ENCODE data around the gene TCERG1L.

The TCERG1L gene

DNA sequence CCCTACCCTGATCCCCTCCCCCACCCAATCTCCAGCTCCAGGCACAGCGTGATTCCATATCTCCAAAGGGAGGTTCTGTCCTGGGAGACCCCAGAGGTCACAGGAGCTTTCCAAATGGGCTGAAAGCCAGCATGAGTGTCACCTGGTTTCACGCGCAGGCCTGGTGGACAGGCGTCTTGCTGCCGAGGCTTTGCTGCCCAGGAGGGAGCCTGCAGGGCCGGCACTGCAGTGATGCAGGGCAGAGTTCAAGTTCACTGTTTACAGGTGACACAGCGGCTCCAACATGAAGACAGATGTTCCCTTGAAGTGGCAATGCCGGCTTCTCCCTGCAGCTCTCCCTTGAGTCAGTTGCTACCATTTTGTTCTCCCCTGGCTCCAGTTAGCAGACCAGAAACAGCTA is 104.3 kb downstream of the TCERG1L start:
- DNase-seq (ENCODE audit: low read depth) = no peak

DNA sequence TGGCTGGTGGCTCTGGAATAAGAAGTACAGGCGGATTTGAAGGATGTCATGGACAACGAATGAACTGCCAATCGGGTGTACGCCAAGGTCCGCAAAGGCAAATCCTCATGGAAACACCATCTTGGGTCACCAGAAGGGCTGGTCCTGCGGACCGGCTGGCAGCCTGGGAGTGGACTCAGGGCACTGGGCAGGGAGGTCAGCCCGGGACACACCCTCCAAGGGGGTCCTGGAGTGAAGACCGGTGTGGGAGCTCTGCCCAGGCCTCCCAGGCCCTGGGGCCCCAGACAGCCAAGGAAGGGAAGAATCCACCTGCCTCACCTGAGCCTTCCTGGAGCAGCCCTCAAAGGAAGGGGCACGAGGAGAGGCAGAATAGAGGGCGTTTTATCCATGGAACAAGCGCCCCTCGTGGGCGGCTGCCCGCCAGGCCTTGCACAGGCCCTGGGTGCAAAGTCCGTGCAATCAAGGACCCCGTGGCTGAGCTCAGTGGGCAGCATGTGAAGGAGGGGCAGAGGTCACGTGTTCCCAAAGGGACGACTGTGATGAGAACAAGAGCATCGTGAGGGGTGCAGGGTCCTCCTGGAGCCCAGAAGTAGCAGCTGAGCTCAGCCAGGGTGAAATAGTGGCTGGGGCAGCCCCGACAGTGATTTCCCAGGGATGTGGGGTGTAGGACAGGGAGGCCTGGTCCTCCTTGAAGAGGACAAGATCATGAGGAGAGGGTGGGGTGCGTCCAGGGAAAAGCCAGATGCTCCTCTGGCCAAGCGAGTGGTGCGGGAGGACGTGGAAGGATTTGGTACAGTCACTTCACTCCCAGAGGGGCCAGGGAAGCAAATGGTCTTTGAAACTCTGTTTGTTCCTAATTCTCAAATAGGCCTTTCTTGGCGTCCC is 105.2 kb downstream of the TCERG1L start:
- DNase-seq (ENCODE audit: low read depth) = no peak

DNA sequence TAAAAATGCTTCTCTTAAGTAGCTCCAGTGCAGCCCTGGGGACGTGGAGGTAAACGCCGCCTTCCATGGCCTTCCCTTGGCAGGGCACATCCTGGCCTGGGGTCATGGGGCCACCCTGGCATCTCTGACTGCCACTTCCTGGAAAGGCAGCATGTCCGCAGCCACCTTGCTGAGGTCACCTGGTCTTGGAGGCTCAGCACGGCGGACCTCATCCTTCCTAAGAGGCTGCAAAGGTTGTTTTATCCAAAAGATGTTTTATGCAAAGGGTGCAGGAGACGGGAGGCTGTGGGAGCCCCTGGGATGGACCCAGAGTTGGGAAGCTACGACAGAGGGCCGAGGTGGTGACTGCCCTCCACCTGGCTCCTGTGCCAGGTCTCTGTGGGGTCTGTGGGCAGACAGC is 106.0 kb downstream of the TCERG1L start:
- no peak for DNase-seq (ENCODE audit: low read depth)

DNA sequence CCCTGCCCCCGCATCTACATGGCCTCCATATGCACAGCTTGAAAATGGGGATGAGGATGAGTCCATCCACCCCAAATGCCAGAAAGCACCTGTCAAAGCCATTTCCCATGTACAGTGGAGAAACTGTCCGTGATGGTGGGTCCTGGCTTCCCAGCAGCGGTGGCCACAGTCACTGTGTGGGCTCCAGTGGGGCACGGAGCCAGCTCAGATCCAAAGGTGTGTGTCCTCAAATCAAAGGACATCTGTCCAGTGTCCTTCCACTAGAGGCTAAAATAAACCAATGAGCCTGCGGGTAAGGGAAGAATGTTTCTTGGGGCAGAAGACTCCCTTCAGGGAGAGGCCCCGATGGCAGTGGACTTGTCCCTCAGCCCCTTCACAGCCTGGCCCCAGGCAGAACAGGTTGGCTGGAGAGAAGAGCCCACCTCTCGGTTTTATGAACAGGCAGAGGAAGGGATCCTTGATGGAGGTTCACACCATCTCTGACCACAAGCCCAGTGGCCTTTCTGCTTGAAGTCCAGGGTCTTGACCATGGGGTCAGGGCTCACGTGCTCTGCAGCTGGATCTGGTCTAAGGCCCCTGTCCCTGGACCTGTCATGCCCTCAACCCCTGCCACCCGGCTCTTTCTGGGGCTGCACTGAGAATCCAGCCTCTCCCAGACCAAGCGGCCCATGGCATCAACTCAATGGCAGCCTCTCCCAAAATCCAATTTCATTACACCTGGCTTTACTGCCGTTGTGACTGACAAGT is 106.9 kb downstream of the TCERG1L start:
- no peak for DNase-seq (ENCODE audit: low read depth)

DNA sequence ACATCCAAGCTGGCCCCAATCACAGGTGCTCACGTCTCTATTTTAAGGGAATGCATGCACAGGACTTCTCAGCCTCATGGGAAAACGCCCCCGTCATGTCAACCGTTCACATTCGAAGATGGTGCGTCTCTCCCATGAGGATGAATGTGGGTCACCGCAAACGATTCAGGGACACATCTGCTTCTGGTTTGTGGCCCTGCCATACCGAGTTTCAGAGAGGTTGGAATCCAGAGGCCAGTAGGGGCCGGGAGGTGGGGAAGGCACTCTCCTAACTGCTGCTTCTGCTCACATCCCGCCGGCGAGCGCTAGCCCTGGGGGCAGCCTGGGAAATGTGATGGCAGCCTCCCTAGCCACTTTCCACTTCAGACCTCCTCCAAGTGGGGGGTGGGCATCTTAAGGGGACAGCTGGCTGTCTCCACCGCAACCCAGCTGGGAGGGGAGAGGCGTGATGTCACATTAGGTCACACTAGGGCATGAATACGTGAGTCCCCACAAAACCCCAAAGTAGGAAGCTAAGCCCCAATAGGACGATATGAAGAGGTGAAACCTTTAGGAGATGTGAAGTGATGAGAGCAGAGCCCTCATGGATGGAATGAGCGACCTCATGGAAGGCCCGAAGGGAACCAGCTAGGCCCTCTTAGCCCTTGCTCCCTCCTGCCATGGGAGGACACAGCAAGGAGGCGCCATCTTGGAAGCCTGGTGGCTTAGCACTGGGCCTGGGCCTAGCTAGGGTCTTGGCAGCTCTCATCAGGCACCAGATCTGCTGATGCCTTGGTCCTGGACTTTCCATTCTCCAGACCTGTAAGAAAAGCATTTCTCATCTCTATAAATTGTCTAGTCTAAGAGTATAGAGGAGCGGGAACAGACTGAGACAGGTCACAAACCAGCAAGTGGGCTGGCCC is 107.8 kb downstream of the TCERG1L start:
- DNase-seq (ENCODE audit: low read depth) = no peak

DNA sequence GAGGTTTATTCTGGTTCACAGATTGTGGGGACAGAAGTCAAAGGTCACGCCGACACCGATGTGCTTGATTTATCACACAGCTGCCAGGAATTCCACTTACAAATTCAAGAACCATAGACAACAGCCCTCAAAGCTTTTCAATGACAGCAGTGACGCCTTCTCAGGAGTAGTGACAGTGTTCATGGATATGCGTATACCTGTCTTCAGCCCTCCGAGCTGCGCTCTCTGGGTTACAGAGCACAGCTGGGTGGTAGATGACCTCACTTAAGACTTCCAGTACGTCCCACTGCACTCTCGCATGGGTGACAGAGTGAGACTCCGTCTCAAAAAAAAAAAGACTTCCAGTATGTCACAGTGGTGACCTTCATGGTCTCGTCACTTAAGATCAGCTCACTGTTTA is 108.5 kb downstream of the TCERG1L start:
- DNase-seq (ENCODE audit: low read depth) = no peak

DNA sequence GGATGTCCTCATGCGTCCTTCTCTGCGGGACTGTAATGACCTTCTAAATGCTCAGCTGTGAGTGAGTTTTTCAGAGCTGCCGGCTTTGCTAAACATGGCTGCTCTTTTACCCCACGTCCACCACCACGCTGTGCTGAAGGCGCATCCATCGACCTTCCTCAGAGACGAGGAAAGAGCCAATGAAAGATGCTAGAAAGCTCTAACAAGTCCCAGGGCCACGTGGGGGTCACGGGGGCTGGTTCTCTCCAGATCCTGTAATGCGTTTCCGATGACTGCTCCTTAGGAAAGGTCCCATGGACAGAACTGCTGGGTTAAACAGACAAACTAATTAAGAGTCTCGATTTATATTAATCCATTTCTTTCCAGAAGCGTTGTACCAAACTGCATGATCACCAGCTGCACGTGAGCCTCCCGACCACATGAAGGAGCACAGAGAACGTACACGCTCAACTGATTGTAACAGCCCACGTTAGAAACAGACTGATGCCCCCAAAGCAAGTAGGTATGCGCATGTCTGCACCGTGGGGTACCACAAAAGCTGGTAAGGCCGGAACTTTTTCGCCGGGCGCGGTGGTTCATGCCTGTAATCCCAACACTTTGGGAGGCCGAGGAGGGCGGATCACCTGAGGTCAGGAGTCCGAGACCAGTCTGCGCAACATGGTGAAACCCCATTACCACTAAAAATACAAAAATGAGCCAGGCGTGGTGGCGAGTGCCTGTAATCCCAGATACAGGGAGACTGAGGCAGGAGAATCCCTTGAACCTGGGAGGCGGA is 109.6 kb downstream of the TCERG1L start:
- no peak for DNase-seq (ENCODE audit: low read depth)

DNA sequence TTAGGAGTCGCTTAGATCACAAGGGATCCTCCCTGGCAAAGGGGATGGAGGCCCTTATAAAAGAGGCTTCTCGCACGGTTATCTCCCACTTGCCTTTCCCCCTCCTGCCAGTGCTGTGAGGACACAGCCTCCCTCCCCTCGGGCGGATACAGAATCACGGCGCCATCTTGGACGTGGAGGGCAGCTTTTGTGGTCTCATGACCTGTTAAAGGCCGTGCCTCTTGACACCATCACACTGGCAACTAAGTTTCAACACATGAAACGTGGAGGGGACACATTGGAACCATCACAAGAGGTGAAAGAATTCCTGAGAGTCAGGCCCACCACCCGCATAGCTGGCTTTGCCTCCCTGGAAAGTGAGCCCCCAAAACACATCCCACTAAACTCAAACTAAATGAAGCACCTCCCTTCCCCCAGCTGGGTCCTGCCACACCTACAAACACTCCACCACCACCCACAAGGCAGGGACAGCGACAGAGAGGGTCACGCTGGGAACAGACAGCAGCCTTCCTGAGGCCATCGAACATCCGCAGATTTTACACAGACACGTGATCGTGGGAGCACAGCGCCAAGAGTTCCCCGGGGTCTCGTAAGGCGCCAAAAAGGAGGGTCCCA is 110.6 kb downstream of the TCERG1L start:
- DNase-seq (ENCODE audit: low read depth) = no peak

DNA sequence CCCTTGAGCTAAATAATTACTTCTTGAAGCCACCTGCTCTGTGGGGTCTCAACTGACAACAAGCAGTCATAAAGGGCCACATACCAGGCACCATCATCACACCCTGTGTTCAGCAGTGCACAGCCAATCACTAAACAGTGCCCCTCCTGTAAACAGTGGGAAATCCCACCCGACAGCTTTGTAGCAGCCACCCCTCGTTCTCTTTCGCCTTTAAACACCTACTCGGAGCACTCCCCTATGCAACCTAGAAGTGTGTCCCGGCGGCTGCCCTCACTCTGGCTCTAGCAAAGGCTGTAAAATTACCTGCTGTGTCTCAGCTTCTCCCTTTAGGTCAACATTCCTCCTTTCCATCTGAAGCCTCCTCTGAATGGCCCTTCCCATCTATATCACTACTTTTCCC is 111.9 kb downstream of the TCERG1L start:
- DNase-seq (ENCODE audit: low read depth) = no peak

DNA sequence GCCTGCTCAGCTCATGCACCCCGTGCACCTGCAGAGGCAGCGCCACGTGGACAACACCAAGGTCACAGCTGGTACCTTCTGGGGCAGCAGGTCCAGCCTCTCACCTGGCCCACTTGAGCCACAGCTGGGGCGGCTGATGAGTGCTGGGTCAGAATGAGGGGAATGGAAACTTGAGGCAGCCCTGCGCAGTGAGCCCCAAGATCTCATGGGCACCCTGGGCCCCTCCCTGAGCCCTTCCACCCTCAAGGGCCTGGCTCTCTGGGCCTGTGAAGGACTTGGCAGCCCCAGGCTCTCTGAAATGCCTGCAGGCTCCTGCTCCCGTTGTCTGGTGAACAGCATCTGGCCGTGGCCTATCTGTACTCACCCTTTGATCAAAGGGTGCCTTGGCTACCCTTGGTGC is 112.7 kb downstream of the TCERG1L start:
- DNase-seq (ENCODE audit: low read depth) = no peak

DNA sequence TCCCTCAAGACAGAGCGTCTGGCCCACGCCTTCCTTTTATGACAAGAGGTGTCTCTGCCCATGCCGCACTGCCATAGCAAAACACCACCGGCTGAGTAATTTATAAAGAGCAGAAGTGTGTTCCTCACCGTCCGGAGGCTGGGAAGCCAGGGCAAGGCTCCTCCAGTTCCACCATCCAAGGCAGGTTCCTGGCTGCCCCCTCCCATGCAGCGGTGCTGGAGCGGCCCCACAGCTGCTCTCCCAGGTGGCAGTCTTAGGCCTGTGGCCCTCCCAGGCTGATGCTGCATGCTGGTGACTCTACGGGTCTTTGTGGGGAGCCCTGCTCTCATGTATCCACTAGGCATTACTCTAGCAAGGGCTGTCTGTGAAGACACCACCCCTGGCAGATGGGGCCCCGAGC is 113.1 kb downstream of the TCERG1L start:
- no peak for DNase-seq (ENCODE audit: low read depth)

DNA sequence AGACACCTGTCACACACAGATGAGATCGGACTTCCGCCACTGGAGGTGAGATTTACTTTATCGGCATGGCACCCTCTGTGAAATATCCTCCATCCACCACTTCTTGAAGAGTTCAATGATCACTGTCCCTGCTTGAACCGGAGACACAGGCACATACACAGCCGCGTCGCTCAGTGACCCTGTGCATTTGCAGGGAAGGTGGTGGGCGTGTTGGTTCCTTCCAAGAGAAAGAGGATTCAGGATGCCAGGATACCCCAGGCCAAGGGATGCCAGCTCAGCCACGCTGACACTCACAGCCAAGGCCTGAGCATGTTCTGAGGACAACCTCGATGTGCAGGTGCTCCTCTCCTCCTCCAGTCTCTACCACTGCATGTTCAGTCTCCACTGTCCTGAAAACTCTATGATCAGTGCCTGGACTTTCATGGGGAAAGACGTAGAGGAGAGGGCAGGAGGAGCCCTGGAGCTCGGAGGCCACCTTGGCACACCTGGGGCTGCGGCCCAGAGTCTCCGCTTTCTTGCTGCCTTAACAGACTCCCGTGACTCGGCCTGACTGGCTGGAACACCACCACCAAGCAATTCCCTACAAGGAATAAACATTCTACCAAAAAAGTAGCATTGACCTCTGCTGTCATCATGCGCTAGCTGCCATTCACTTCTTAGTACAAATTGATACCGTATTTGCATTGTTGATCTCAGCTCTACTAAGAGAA is 115.2 kb downstream of the TCERG1L start:
- no peak for DNase-seq (ENCODE audit: low read depth)

DNA sequence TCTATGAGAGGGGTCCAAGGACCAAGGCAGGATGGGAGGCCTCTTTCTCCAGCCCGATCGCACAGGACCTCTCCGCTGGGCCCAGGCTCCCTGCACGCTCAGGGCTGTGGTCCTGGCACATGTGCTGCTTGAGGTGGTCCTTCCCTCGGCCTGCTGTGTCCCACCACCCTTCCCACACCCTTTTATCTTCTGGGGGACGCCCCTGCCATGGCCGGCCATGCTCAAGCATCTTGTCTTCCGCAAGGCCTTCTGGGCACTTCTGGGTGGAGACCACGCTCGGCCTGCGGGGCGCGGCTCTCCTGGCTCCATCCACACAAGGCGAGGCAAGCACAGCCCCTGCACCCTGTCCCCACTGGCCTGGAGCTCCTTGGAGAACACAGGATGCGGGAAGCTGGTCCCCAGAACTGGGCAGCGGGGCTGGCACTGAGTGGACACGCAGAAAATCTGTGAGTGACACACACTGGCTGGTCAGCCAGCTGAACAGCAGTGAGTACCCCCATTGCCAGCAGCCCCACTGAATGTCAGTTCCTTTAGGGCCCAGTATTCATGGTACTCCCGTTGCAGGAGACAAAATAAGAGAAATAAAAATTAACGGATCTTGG is 115.9 kb downstream of the TCERG1L start:
- no peak for DNase-seq (ENCODE audit: low read depth)

DNA sequence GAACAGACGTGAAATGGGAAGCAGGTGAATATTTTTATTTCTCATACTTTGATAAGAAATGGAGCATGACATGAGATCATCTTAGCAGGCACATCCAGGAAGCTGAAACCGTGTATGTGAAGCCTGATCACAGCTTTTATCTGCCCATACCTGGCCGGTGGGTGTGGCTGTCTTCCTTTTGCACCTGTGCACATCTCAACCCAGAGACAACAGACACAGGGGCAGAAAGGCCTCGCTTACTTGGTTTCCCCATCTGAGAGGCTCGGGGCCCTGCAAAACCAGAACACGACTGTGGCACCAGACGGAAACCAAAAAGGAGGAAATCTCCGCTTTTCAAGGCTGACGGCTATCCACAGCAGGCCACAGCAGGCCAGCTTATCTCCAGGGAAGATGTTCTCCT is 116.4 kb downstream of the TCERG1L start:
- no peak for DNase-seq (ENCODE audit: low read depth)

DNA sequence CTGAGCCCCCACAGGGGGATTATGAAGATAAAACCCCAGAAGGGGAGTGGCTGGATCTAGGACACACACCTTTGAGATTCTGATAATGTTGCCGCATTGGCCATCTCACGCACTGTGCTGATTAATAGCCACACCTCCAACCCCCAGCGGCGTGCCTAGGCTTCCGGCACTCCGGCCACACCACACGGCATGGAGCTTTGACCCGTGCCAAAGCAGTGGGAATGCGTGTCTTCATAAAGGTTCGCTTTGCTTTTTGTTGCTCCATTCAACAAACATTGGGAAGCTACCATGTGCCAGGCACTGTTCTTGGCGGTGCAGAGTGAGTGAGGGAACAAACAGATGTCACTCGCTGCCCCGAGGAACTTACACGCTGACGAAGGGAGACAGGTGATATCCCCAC is 117.6 kb downstream of the TCERG1L start:
- no peak for DNase-seq (ENCODE audit: low read depth)

DNA sequence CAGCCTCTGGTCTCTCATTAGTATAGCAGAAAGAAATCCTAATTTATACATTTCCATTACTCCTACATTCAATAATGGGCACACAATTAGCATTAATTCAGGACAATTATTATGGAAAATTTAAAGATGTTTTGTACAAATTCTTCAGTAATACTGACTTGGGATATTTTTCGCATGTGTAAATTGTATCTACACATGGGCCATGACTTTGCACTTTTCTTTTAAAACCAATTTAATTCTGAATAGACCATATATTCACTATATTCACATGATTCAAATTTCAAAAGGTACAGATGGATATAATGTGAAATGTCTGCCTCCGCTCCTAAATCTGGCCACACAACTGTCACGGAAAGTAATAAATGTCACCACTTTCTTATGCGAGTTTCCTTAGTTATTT is 123.0 kb downstream of the TCERG1L start:
- no peak for DNase-seq (ENCODE audit: low read depth)

DNA sequence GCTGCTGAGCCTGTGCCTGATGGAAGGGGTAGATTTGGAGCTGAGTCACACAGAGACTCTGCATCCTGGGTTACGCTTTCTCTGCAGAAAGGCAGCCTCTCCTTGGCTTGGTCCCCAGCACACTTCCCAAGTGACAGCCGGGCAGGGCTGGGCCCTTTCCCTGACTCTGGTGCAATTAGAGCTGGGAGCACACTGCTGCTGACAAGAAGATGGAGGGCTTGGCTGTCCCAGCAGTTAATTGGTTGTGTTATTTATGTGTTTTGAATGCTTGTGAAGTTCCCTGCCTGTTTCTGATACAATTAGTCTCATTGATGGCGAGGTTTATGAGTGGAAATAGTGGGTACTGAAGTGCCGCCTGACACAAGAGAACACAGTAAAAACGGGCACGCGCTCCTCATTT is 123.6 kb downstream of the TCERG1L start:
- DNase-seq (ENCODE audit: low read depth) = no peak

DNA sequence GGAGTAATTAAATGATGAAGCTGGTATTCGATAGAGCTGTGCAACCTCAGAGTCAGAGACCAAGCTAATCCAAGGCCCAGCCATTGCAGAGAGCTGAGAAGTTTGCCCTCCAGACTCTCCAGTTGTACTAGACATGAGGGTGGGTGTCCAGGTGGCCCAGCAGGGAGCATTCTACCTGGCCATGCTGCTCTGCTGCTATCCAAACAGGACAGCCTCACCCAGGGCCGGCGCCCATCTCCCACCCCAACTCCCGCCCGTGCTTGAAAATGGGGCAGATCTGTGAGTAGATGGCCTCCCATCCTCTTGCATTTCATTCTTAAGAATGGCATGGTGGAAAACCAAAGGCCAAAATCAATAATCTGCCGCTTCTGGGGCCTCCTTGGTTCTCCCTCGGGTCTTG is 124.2 kb downstream of the TCERG1L start:
- no peak for DNase-seq (ENCODE audit: low read depth)

DNA sequence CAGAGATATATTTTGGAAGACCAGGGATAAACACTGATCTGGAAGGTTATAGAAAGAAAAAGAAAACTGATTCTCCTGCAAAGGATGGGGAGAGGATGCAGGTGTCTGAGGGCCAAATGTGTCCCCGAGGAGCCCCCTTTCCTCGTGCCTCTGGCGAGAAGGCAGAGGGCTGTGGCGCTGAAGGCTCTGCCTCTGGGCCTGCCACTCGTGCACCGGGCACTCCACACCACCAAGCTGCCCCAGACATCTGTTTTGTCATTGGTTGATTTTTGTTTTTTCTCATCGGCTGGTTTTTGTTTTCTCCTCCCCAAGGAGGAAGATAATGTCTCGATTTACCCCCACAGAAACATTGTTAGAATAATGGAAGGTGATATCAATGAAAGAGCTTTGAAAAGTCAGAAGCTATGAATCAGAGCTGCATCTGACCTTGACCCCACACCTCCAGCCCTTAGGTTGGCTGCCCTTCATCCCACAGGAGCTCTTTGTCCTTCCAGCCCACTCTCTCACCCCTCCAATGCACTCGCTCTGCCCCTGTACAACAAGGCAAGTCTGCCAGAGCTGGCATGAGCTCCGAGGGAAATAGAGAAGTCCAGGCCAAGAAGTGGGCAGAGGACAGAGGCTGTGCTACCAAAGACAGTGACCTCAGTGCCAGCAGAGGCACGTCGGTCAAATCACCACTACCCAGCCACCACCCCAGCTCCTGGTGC is 124.8 kb downstream of the TCERG1L start:
- DNase-seq (ENCODE audit: low read depth) = no peak

DNA sequence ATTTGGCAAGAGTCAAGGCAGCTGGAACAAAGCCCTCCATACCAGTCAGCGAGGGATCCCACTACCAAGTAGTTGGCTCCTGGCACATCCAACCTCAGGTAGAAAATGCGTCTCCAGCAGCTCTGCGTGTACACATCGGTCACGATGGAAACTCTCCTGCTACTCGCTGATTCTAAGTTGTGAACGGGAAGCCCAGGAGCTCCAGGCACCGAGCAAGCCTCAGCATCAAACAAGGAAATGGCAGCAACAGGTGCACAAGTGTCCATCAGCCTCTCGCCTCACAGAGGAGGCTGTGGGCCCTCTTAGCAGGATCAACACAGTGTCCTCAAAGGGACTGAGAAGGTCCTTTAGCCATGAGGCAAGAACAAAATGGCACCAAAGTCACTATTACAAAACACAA is 127.0 kb downstream of the TCERG1L start:
- DNase-seq (ENCODE audit: low read depth) = no peak

All from stimulated activated CD8-positive, alpha-beta memory T cell treated with anti-CD3 and anti-CD28 coated beads, Interleukin-12 subunit alpha, Interleukin-12 subunit beta, amount 100 ng/mL, for 4 hours (primary cell).